Measurements from ENCODE around the gene SPATC1L. TPM values are rescaled to one million over a fixed set of nuclear protein-coding genes. Genes with fewer than 3 reads are reported as not detected.
"Not testable (repeated sequence)": the region's sequence is repeated elsewhere in the genome, so short reads cannot be mapped to it uniquely, and the experiment has no call there.

The SPATC1L gene
- total RNA-seq, 1 experiment from 2014 or later = 5.4 TPM

- DNase-seq (ENCODE audit: low read depth) = peak; percentile 54
- in situ Hi-C loops (cut with HindIII; ENCODE audit: low pct_unique_long_range_greater_than_20kb, low sequenced_read_pairs) = no loop called here
Observed at GRCh38 chr21:46188226-46189212, 4.3 kb upstream of the SPATC1L start.

- in situ Hi-C loops (cut with HindIII; ENCODE audit: low pct_unique_long_range_greater_than_20kb, low sequenced_read_pairs) = no loop called here
- no peak for DNase-seq (ENCODE audit: low read depth)
Observed at GRCh38 chr21:46187814-46188213, 3.6 kb upstream of the SPATC1L start.

GRCh38 chr21:46187261-46187660 lies 3.0 kb upstream of the SPATC1L start:
- in situ Hi-C loops (cut with HindIII; ENCODE audit: low pct_unique_long_range_greater_than_20kb, low sequenced_read_pairs) = no loop called here

GRCh38 chr21:46185716-46186115 lies 1.5 kb upstream of the SPATC1L start:
- in situ Hi-C loops (cut with HindIII; ENCODE audit: low pct_unique_long_range_greater_than_20kb, low sequenced_read_pairs) = no loop called here
- DNase-seq (ENCODE audit: low read depth) = no peak

More at GRCh38 chr21:46187261-46187660, 3.0 kb upstream of the SPATC1L start:
- DNase-seq (ENCODE audit: low read depth) = no peak

- in situ Hi-C loops (cut with HindIII; ENCODE audit: low pct_unique_long_range_greater_than_20kb, low sequenced_read_pairs) = no loop called here
- peak; percentile 83 for DNase-seq (ENCODE audit: low read depth)
Observed at GRCh38 chr21:46184625-46185555, 631 bp upstream of the SPATC1L start.

- DNase-seq (ENCODE audit: low read depth); in situ Hi-C loops (cut with HindIII; ENCODE audit: low pct_unique_long_range_greater_than_20kb, low sequenced_read_pairs): not testable (repeated sequence)
Observed at GRCh38 chr21:46183337-46183909, 836 bp downstream of the SPATC1L start.

- in situ Hi-C loops (cut with HindIII; ENCODE audit: low pct_unique_long_range_greater_than_20kb, low sequenced_read_pairs) = no loop called here
- no peak for DNase-seq (ENCODE audit: low read depth)
Observed at GRCh38 chr21:46182548-46183336, 1.5 kb downstream of the SPATC1L start.

GRCh38 chr21:46181953-46182547 lies 2.2 kb downstream of the SPATC1L start:
- no peak for DNase-seq (ENCODE audit: low read depth)
- in situ Hi-C loops (cut with HindIII; ENCODE audit: low pct_unique_long_range_greater_than_20kb, low sequenced_read_pairs) = no loop called here

- DNase-seq (ENCODE audit: low read depth) = no peak
- in situ Hi-C loops (cut with HindIII; ENCODE audit: low pct_unique_long_range_greater_than_20kb, low sequenced_read_pairs) = no loop called here
Observed at GRCh38 chr21:46181436-46181835, 2.8 kb downstream of the SPATC1L start.

- in situ Hi-C loops (cut with HindIII; ENCODE audit: low pct_unique_long_range_greater_than_20kb, low sequenced_read_pairs) = no loop called here
- no peak for DNase-seq (ENCODE audit: low read depth)
Observed at GRCh38 chr21:46180778-46181391, 3.4 kb downstream of the SPATC1L start.

- no peak for DNase-seq (ENCODE audit: low read depth)
Observed at GRCh38 chr21:46180079-46180722, 4.1 kb downstream of the SPATC1L start.

GRCh38 chr21:46179708-46180078 lies 4.6 kb downstream of the SPATC1L start:
- no peak for DNase-seq (ENCODE audit: low read depth)
- in situ Hi-C loops (cut with HindIII; ENCODE audit: low pct_unique_long_range_greater_than_20kb, low sequenced_read_pairs) = no loop called here

More at GRCh38 chr21:46180079-46180722, 4.1 kb downstream of the SPATC1L start:
- in situ Hi-C loops (cut with HindIII; ENCODE audit: low pct_unique_long_range_greater_than_20kb, low sequenced_read_pairs) = no loop called here

GRCh38 chr21:46178961-46179360 lies 5.3 kb downstream of the SPATC1L start:
- DNase-seq (ENCODE audit: low read depth) = no peak
- in situ Hi-C loops (cut with HindIII; ENCODE audit: low pct_unique_long_range_greater_than_20kb, low sequenced_read_pairs) = no loop called here

GRCh38 chr21:46176443-46177129 lies 7.7 kb downstream of the SPATC1L start:
- in situ Hi-C loops (cut with HindIII; ENCODE audit: low pct_unique_long_range_greater_than_20kb, low sequenced_read_pairs); DNase-seq (ENCODE audit: low read depth): not testable (repeated sequence)

GRCh38 chr21:46173573-46173972 lies 10.7 kb downstream of the SPATC1L start:
- in situ Hi-C loops (cut with HindIII; ENCODE audit: low pct_unique_long_range_greater_than_20kb, low sequenced_read_pairs) = no loop called here
- no peak for DNase-seq (ENCODE audit: low read depth)
